Muscle layer of colon (tissue), 2 donors: ENCODE results near the gene OPRL1.

Experiments used
- H3K27ac ChIP-seq: one replicate; pipeline ENCODE4 v1.7.0; 2013; ENCODE audit warnings: low read depth, mild to moderate bottlenecking, low read length, moderate library complexity
- H3K27me3 ChIP-seq, 2 donors: one replicate each; pipeline ENCODE4 v1.7.0; 2013; ENCODE audit warnings: low read length in 2 of 2, mild to moderate bottlenecking in 2 of 2; ENCODE audit not compliant: insufficient read depth in 2 of 2, control insufficient read depth in 1 of 2
- H3K36me3 ChIP-seq: one replicate; pipeline ENCODE4 v1.7.0; 2013; ENCODE audit warnings: mild to moderate bottlenecking, low read length; ENCODE audit not compliant: insufficient read depth
- H3K4me1 ChIP-seq: one replicate; pipeline ENCODE4 v1.7.0; 2013; ENCODE audit warnings: mild to moderate bottlenecking, low read length; ENCODE audit not compliant: insufficient read depth
- H3K4me3 ChIP-seq, 2 donors: one replicate each; pipeline ENCODE4 v1.7.0; 2013; ENCODE audit warnings: low read length in 2 of 2, low read depth in 1 of 2, mild to moderate bottlenecking in 1 of 2, moderate library complexity in 1 of 2
- H3K9ac ChIP-seq: one replicate; pipeline ENCODE4 v1.7.0; 2013; ENCODE audit warnings: low read length
- H3K9me3 ChIP-seq: one replicate; pipeline ENCODE4 v1.7.0; 2013; ENCODE audit warnings: mild to moderate bottlenecking, low read length
- donor health status: abdominal sarcoma.
- donor health status: Adenocarcinoma of cecum.

OPRL1 gene

DNA sequence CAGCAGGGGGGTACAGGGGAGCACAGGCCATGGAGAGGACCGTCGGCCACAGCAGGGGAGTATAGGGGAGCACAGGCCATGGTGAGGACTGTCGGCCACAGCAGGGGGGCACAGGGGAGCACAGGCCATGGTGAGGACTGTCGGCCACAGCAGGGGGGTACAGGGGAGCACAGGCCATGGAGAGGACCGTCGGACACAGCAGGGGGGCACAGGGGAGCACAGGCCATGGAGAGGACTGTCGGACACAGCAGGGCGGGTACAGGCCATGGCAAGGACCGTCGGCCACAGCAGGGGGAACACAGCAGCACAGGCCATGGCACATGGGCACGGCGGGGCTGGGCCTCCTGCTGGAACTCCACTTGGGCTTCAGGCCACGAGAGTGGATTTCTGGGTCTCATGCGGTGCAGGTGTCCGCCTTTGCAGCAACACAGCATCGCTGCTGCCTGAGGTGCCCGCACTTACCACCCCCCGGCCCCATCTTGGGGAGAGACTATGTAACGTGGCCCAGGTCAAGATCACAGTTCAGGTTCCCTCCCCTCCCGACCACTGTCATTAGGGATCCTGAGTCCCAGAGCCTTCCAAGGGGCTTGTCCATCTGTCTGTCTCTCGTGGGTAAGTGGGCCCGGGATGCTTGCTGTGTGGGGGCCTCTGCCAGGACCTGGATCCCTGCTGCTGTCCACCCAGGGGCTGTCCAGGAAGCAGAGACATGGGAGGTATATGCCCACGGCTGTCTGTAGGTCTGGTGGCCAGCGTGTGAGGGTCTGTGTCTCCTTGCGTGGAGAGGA, 25.0 kb downstream of the OPRL1 start:
- no peak overlapping the region for H3K9ac ChIP-seq
- H3K27me3 ChIP-seq, result peaks cover 14 to 51% of the 10 kb centered on the region in 2 donors
- H3K36me3 ChIP-seq, result no peaks in the 10 kb centered on the region
- H3K4me3 ChIP-seq, result no peak overlapping the region
- no peaks in the 10 kb centered on the region for H3K4me1 ChIP-seq
- H3K9me3 ChIP-seq, result no peaks in the 10 kb centered on the region
- no peak overlapping the region for H3K27ac ChIP-seq

DNA sequence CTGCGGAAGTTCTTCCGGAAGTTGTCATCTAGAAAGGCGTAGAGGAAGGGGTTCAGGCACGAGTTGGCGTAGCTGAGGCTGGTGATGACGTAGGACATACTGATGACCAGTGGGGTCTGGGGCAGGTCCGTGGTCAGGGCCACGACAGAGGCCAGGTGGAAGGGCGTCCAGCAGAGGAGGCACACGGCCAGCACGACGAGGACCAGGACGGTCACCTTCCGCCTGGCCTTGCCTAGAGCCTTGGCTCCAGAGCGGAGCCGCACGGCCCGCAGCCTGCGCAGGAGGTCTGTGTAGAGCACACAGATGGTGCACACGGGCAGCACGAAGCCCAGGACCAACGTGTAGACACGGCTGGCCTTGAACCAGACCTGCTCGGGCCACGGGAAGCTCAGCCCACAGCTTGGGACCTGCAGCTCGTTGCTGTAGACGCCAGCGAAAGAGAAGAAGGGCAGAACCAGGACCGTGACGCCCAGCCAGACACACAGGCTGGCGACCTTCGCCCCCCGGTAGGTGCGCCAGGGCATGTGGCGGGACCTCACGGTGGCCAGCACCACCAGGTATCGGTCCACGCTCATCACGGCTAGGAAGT, 26.1 kb downstream of the OPRL1 start:
- Histone ChIP-seq H3K27ac (no peak overlapping the region), H3K4me3 (no peak overlapping the region), H3K9me3 (no peaks in the 10 kb centered on the region), H3K36me3 (no peaks in the 10 kb centered on the region), H3K27me3 (peaks cover 9 to 45% of the 10 kb centered on the region in 2 donors), H3K4me1 (no peaks in the 10 kb centered on the region), H3K9ac (no peak overlapping the region)

DNA sequence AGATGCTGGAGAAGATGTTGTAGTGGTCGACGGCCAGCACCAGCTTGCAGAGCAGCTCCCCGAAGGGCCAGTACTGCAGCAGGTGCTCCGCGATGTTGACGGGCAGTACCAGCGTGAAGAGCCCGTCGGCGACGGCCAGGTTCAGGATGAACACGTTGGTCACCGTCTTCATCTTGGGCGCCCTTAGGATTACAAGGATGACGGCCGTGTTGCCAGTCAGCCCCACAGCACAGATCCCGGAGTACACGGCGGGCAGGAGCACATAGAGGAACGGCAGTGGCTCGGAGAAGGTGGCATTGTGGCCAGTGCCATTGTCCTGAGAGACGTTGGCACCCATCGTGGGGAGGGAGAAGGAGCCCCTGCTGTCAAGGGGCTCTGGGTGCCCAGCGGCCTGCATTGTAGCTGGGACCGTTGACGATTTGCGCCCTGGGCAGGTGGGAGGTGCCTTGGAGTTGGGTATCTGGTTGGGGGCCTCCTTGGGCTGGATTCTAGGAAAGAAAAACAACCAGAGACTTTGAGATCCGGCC, 26.6 kb downstream of the OPRL1 start:
- H3K9me3 ChIP-seq, result no peaks in the 10 kb centered on the region
- no peaks in the 10 kb centered on the region for H3K4me1 ChIP-seq
- H3K4me3 ChIP-seq, result no peak overlapping the region
- no peak overlapping the region for H3K27ac ChIP-seq
- H3K27me3 ChIP-seq, result peaks cover 4 to 39% of the 10 kb centered on the region in 2 donors
- no peaks in the 10 kb centered on the region for H3K36me3 ChIP-seq
- H3K9ac ChIP-seq, result no peak overlapping the region

DNA sequence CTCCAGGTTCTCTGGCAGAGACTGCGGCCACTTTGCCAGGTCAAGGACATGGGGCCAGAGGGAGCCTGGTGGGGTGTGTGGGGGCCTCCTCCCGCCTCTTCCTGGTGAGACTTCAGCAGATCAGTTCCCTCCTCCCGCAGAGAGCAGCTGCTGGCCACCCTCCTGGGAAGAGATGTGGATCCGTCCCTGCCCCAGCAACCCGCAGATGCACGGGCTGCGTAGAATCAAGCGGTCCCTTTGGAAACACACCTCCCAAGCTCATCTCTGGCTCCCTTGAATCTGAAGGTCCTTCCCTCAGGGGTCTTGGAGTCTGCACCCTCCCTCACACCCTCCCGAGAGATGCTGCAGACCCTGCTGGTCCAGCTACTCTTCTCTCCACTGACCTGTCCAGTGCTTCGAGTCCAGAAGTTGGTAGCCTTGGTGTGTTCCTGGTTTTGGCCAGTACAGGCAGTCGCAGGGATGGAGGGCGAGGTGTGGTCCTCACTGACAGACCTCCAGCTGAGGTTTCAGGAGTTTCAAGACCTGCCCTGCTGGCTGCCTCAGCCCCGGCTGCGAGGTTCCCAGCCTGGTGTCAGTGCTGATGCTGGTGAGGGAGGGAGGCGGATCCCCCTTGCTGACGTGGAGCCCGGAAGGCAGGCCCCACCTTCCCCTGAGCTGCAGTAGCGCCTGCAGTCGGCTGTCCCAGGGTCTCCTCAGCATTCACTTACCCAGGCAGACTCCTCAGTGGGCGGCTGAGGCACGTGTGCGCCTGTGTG, 27.3 kb downstream of the OPRL1 start, which contains the start of gene NPBWR2:
Gene NPBWR2, minus strand, starts transcription at position 585 of the 755 bp plus-strand sequence. CDS start 734 bp downstream, outside the sequence.
- Histone ChIP-seq H3K4me3 (no peak within 1 kb of the TSS), H3K9ac (no peak within 1 kb of the TSS), H3K27ac (no peak within 1 kb of the TSS), H3K4me1 (no peaks in the 10 kb centered on the region), H3K36me3 (no peaks in the 10 kb centered on the region), H3K9me3 (no peaks in the 10 kb centered on the region), H3K27me3 (peaks cover 0 to 32% of the 10 kb centered on the region in 2 donors)

DNA sequence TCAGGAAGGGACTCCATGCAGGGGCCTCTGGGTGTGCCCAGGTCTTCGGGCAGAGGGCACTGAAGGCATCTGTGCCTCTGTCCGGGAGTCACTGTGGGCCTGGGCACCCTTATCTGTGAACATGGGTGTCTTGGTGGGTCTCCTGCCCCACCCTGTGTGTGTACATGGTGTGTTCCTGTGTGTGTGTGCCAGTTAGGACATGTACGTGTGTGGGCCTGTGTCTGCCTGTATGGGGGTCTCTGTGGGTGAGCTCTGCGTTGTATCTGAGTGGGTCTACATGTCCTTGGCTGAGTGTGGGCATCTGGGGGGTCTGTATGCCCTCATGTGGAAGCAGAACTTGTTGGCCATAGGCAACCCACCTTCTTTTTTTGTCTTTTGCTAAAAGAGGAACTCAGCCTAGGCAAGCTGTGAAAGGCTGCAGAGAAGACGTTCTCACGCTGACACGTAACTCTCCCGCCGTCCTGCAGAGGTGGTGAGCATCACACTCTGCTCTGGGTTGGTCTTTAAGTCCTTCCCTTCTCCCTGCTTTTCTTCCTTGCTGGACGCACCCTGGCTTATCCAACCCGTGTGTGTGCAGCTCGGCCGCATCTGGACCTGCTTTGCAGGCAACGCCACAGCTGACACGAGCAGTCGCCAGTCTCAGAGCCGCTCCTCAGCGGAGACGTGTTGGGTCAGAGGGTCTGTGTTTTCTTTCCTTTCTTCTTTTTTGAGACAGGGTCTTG, 28.0 kb downstream of the OPRL1 start:
- H3K27me3 ChIP-seq, result peaks cover 0 to 25% of the 10 kb centered on the region in 2 donors
- no peak overlapping the region for H3K4me3 ChIP-seq
- no peaks in the 10 kb centered on the region for H3K4me1 ChIP-seq
- no peaks in the 10 kb centered on the region for H3K9me3 ChIP-seq
- H3K9ac ChIP-seq, result no peak overlapping the region
- no peak overlapping the region for H3K27ac ChIP-seq
- H3K36me3 ChIP-seq, result no peaks in the 10 kb centered on the region

DNA sequence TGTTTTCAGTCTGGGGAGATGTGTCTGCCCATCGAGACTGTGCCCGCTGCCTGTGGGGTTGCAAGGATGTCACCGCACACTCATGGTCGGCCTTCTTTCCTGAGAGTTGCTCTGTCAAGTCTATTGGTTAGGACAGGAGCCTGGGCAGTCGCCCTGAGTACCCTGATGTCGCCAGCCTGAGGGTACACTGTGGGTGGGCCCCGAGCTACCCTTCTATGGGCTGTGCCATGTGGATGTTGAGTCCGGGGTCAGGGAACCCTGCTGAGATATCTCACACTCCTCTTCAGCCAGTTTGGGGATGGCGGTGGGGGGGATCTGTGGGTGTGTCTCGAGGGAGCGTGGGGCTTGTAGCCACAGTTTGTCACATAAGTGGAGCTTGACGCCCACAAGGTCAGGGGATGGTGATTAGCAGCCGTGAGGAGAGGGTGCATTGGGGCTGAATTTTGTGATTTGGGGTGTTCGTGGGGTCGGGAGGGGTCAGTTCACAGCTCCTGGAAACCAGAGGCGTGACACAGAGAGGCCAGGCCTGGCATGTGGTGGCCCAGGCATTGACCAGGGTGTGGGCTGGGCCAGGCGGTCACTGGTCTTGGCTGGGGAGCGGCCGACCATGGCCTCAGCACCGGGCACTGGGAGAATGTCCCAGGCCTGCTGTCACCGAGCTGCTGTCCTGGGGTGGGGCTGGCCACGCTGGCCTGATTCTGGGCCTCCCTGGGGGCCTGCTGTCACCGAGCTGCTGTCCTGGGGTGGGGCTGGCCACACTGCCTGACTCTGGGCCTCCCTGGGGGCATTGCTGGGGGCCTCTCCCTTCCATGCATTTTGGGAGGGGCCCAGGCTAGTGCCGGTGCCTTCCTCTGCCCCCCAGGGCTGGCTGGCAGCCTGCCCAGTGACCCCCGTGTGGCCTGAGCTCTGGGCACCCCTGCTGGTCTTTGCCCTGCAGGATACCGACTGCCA, 29.1 kb downstream of the OPRL1 start:
- no peaks in the 10 kb centered on the region for H3K4me1 ChIP-seq
- H3K4me3 ChIP-seq, result no peak overlapping the region
- H3K36me3 ChIP-seq, result no peaks in the 10 kb centered on the region
- peaks cover 0 to 15% of the 10 kb centered on the region in 2 donors for H3K27me3 ChIP-seq
- no peak overlapping the region for H3K9ac ChIP-seq
- H3K9me3 ChIP-seq, result no peaks in the 10 kb centered on the region
- no peak overlapping the region for H3K27ac ChIP-seq

DNA sequence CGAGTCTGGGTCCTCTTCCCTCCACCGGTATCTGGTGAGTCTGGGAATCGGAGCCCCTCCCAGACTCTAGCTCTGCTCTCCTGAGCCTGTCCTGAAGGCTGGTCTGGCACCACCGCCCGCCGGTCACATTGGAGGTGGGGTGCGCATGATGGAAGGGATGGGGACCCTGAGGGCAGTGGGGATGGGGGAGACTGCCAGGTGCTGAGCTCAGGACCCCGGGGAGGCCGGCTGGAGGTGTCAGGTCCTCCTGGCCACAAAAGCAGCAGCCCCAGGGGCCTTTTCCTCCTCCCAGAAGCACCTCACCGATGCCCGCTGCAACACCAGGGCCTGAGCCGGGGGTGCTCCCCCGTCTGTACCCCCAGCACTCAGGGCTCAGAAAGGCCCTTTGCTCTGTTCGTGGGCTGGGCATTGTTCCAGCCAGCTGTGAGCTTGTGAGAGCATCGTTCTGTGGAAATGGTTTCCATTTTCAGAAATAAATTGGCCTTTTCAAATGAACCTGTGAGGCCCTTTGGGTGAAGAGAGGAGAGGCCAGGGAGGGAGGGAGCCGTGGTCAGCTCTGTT, 30.0 kb downstream of the OPRL1 start:
- H3K36me3 ChIP-seq, result no peaks in the 10 kb centered on the region
- H3K27me3 ChIP-seq, result peaks cover 0 to 6% of the 10 kb centered on the region in 2 donors
- no peak overlapping the region for H3K4me3 ChIP-seq
- no peaks in the 10 kb centered on the region for H3K9me3 ChIP-seq
- no peak overlapping the region for H3K9ac ChIP-seq
- no peak overlapping the region for H3K27ac ChIP-seq
- H3K4me1 ChIP-seq, result no peaks in the 10 kb centered on the region

DNA sequence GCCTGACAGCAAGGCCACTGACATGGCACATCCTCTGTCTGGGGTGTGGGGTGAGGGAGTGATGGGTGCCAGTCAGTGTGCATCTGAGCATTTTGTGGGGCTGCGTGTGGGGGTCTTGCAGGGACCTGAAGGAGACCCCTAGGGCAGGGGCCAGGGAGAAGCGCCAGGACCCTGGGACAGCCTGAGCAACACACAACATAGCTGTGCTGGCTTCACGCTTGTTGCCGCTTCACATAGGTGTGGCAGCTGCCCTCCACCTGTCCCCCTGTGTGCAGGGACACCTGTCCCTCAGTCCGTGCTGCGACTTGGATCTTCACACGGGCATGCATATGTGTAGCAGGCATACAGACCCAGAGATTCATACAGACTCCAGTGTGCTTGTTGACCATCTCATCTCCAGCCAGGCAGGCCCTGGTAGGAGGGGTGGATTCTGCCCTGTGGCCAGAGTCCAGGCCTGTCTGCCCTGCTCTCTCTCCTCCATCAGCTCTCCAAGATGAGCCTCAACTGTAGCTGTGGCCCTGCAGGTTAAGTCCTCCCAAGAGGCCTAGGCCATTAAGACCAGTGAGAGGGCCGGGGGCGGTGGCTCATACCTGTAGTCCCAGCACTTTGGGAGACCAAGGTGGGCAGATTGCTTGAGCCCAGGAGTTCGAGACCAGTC, 30.7 kb downstream of the OPRL1 start:
- Histone ChIP-seq H3K9ac (no peak overlapping the region), H3K27me3 (peaks cover 0 to 3% of the 10 kb centered on the region in 2 donors), H3K36me3 (no peaks in the 10 kb centered on the region), H3K4me3 (no peak overlapping the region), H3K9me3 (no peaks in the 10 kb centered on the region), H3K27ac (no peak overlapping the region), H3K4me1 (no peaks in the 10 kb centered on the region)

DNA sequence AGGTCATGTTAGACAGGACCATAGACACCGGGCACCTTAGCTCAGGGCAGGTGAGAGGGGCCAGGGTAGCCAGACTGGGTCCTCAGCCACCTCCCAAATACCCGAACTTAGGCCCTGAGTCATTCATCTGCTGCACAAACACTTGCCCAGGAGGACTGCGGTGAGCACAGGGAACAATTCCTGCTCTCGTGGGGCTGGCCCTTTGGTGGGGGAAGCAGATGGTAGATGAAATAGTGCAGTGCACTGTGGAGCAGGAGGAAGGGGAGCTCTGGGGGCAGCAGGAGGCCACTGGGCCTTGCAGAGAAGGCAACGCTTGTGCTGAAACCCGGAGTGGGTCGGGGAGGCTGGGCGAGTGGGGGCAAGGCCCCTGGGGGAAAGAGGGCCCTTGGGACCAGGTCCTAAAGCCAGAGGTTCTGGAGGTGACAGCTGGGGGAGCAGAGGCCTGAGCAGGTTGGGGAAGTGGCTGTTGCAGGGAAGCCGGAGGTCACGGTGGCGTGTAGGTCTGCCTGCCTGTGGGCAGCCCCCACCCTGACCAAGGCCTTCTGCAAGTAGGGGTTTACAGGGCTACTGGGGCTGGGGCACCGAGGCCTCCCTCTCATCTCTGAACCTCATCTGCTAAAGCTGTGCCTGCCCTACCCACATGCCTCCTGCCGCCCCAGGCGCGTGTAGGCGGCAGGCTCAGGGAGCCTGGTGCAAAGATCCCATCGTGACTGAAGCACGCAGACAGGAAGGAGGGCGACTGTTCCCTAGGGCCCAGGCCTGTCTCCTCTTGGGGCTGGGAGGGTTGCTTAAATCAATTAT, 32.2 kb downstream of the OPRL1 start:
- H3K27me3 ChIP-seq, result peaks cover 0 to 3% of the 10 kb centered on the region in 2 donors
- H3K9ac ChIP-seq, result no peak overlapping the region
- no peaks in the 10 kb centered on the region for H3K4me1 ChIP-seq
- no peaks in the 10 kb centered on the region for H3K36me3 ChIP-seq
- no peak overlapping the region for H3K4me3 ChIP-seq
- no peak overlapping the region for H3K27ac ChIP-seq
- H3K9me3 ChIP-seq, result no peaks in the 10 kb centered on the region
